Skeletal muscle cell (primary cell): ENCODE data around the gene EMSY.
"Not testable (repeated sequence)": the region's sequence is repeated elsewhere in the genome, so short reads cannot be mapped to it uniquely, and the experiment has no call there.

Experiments
- DNase-seq: peaks from one replicate; pipeline ENCODE4 v3.0.0-alpha.2; 2010; ENCODE audit warnings: low read depth
- H3K4me3 ChIP-seq: 2 replicates; pipeline ENCODE4 v1.5.1; 2011; ENCODE audit warnings: low read depth, mild to moderate bottlenecking, control low read depth, low read length, moderate library complexity

EMSY gene

GRCh38 chr11:76559346-76559745, 114.5 kb downstream of the EMSY start:
- H3K4me3 ChIP-seq = no peak overlapping the region
- DNase-seq = no peak

- DNase-seq = no peak
Observed at GRCh38 chr11:76560219-76560618, 115.4 kb downstream of the EMSY start.

GRCh38 chr11:76561245-76561644, 116.4 kb downstream of the EMSY start:
- H3K4me3 ChIP-seq = no peak overlapping the region
- no peak for DNase-seq

More at GRCh38 chr11:76560219-76560618, 115.4 kb downstream of the EMSY start:
- H3K4me3 ChIP-seq = no peak overlapping the region

- H3K4me3 ChIP-seq = no peak overlapping the region
- DNase-seq = no peak
Observed at GRCh38 chr11:76562541-76562940, 117.7 kb downstream of the EMSY start.

- DNase-seq = no peak
- no peak overlapping the region for H3K4me3 ChIP-seq
Observed at GRCh38 chr11:76564364-76564763, 119.5 kb downstream of the EMSY start.

GRCh38 chr11:76566811-76567210, 122.0 kb downstream of the EMSY start:
- H3K4me3 ChIP-seq = no peak overlapping the region
- no peak for DNase-seq

GRCh38 chr11:76567261-76567660, 122.4 kb downstream of the EMSY start:
- no peak overlapping the region for H3K4me3 ChIP-seq
- DNase-seq = no peak

GRCh38 chr11:76568139-76568538, 123.3 kb downstream of the EMSY start:
- no peak overlapping the region for H3K4me3 ChIP-seq
- no peak for DNase-seq

GRCh38 chr11:76568621-76569020, 123.8 kb downstream of the EMSY start:
- DNase-seq = no peak
- no peak overlapping the region for H3K4me3 ChIP-seq

GRCh38 chr11:76572181-76572875, 127.5 kb downstream of the EMSY start:
- DNase-seq, H3K4me3 ChIP-seq: not testable (repeated sequence)

- no peak overlapping the region for H3K4me3 ChIP-seq
- DNase-seq = no peak
Observed at GRCh38 chr11:76574406-76574805, 129.6 kb downstream of the EMSY start.

GRCh38 chr11:76574879-76575278, 130.1 kb downstream of the EMSY start:
- H3K4me3 ChIP-seq = no peak overlapping the region
- no peak for DNase-seq

- no peak overlapping the region for H3K4me3 ChIP-seq
- DNase-seq = peak; percentile 53
Observed at GRCh38 chr11:76577226-76577920, 132.6 kb downstream of the EMSY start.

GRCh38 chr11:76577921-76578653, 133.3 kb downstream of the EMSY start:
- H3K4me3 ChIP-seq = no peak overlapping the region
- DNase-seq = no peak

GRCh38 chr11:76578654-76579055, 133.8 kb downstream of the EMSY start:
- no peak for DNase-seq
- no peak overlapping the region for H3K4me3 ChIP-seq

- no peak for DNase-seq
- H3K4me3 ChIP-seq = no peak overlapping the region
Observed at GRCh38 chr11:76579056-76579751, 134.4 kb downstream of the EMSY start.

GRCh38 chr11:76579752-76580151, 134.9 kb downstream of the EMSY start:
- DNase-seq = no peak

GRCh38 chr11:76582471-76582870, 137.7 kb downstream of the EMSY start:
- H3K4me3 ChIP-seq, DNase-seq: not testable (repeated sequence)

More at GRCh38 chr11:76579752-76580151, 134.9 kb downstream of the EMSY start:
- no peak overlapping the region for H3K4me3 ChIP-seq

- no peak overlapping the region for H3K4me3 ChIP-seq
- no peak for DNase-seq
Observed at GRCh38 chr11:76587820-76588454, 143.1 kb downstream of the EMSY start.
